ENCODE measurements around the gene LRRC37B. TPM values are rescaled to one million over a fixed set of nuclear protein-coding genes. Genes with fewer than 3 reads are reported as not detected.
A peak's percentile ranks its signal among the peaks of the same experiment; 100 is the strongest.

Gene LRRC37B
- total RNA-seq, 2 donors from 2014 or later: 22.7 to 28.7 TPM

DNA sequence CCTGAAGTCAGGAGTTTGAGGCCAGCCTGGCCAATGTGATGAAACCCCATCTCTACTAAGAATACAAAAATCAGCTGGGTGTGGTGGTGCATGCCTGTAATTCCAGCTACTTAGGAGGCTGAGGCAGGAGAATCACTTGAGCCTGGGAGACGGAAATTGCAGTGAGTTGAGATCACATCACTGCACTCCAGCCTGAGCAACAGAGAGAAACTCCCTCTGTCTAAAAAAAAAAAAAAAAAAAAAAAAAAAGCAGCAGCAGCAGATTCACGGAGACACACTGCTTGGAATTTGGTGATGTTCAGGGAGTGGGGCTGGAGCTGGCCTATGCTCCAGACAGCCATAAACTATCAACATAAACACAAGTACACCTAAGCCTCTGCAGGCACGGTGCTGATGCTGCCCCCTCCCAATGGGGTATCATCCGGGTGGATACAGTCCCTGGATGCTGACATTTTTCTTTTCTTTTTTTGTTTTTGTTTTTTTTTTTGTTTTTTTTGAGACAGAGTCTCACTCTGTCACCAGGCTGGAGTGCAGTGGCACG lies 95.5 kb downstream of the LRRC37B start:
- Histone ChIP-seq H3K27me3 (ENCODE audit: control insufficient read depth, insufficient read depth, low read length, poor library complexity, severe bottlenecking) (no peaks in the 10 kb centered on the region), H3K9ac (ENCODE audit: extremely low read depth, low read length, poor library complexity, severe bottlenecking) (no peak overlapping the region), H3K27ac (ENCODE audit: low read depth, low read length) (no peak overlapping the region), H3K36me3 (ENCODE audit: control insufficient read depth, insufficient read depth, low read length) (no peaks in the 10 kb centered on the region), H3K4me1 (ENCODE audit: control insufficient read depth, insufficient read depth, low read length) (peaks cover 4% of the 10 kb centered on the region), H3K9me3 (ENCODE audit: control insufficient read depth, low read length) (no peaks in the 10 kb centered on the region), H3K4me3 (ENCODE audit: low read length) (no peak overlapping the region)
- Mint-ChIP-seq H3K4me1 (peaks cover 12% of the 10 kb centered on the region), H3K4me3 (no peak overlapping the region), H3K9me3 (no peaks in the 10 kb centered on the region), H3K27me3 (ENCODE audit: insufficient read depth) (no peaks in the 10 kb centered on the region), H3K27ac (no peak overlapping the region), H3K36me3 (ENCODE audit: low read depth) (no peaks in the 10 kb centered on the region)
- TF ChIP-seq, protein P1, sequence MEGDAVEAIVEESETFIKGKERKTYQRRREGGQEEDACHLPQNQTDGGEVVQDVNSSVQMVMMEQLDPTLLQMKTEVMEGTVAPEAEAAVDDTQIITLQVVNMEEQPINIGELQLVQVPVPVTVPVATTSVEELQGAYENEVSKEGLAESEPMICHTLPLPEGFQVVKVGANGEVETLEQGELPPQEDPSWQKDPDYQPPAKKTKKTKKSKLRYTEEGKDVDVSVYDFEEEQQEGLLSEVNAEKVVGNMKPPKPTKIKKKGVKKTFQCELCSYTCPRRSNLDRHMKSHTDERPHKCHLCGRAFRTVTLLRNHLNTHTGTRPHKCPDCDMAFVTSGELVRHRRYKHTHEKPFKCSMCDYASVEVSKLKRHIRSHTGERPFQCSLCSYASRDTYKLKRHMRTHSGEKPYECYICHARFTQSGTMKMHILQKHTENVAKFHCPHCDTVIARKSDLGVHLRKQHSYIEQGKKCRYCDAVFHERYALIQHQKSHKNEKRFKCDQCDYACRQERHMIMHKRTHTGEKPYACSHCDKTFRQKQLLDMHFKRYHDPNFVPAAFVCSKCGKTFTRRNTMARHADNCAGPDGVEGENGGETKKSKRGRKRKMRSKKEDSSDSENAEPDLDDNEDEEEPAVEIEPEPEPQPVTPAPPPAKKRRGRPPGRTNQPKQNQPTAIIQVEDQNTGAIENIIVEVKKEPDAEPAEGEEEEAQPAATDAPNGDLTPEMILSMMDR (conservative IDR thresholded peaks at IDR 0.05): no peak
- 94% methylated on average over 5 of the region's 5 CpGs; no CpG with 5 or more reads in 1 of the 2 experiments for WGBS, 2 experiments (ENCODE audit: insufficient coverage in 1 of 2, insufficient read length in 1 of 2)
- DNase-seq: peak; percentile 28

Other genes starting within 250 kb of the LRRC37B start
- gene COPRS, start 148.1 kb upstream of the LRRC37B start, total RNA-seq: 10 to 100 TPM; 44.3 to 51.7 TPM
- 100 to 1,000 TPM in 1 of 2 donors, 10 to 100 TPM in 1; 85.3 to 100 TPM for gene UTP6, start 105.7 kb upstream of the LRRC37B start, total RNA-seq
- 10 to 100 TPM; 32.6 to 41.7 TPM for gene SUZ12, start 70.4 kb upstream of the LRRC37B start, total RNA-seq
- 10 to 100 TPM; 30.0 to 35.7 TPM for gene RHOT1, start 135.1 kb downstream of the LRRC37B start, total RNA-seq